HEK293 (cell line): ENCODE results near the gene TLR10.
"Not testable (repeated sequence)": the region's sequence is repeated elsewhere in the genome, so short reads cannot be mapped to it uniquely, and the experiment has no call there.

Experiments
- CTCF ChIA-PET: fragments of 350-600 bp; formaldehyde crosslinking; extraction: SDS; loops from one replicate; lab custom pipeline; 2021; ENCODE audit warnings: antibody characterized with exemption; lab: Yijun Ruan, JAX
- POLR2A ChIA-PET: fragments of 300-600 bp; formaldehyde crosslinking; extraction: SDS; loops from one replicate; lab custom pipeline; 2020; ENCODE audit warnings: antibody characterized with exemption, inconsistent platforms; lab: Yijun Ruan, JAX
- H3K27ac ChIP-seq: fragments of 200-500 bp; sonication (Bioruptor generic); 2 replicates; pipeline ENCODE4 v1.5.1; 2014; ENCODE audit warnings: low read depth, low read length, control low read depth, inconsistent platforms; ENCODE audit errors: extremely low read depth
- H3K36me3 ChIP-seq, 2 experiments: fragments of 200-500 bp in 1 of 2; sonication (Bioruptor generic) in 1 of 2; 1 replicate in 1 of 2; 2 replicates in 1 of 2; pipeline ENCODE4 v1.5.1; 2014 to 2017; ENCODE audit warnings: inconsistent platforms in 2 of 2, low read length in 2 of 2; ENCODE audit not compliant: control insufficient read depth in 2 of 2, insufficient read depth in 1 of 2
- H3K4me1 ChIP-seq: fragments of 200-500 bp; sonication (Bioruptor generic); 2 replicates; pipeline ENCODE4 v1.5.1; 2014; ENCODE audit warnings: mild to moderate bottlenecking, low read length, inconsistent platforms; ENCODE audit not compliant: control insufficient read depth, insufficient read depth
- H3K4me3 ChIP-seq: 2 replicates; pipeline ENCODE4 v1.5.1; 2011; ENCODE audit warnings: low read depth, mild to moderate bottlenecking, control low read depth, low read length, moderate library complexity
- H3K9me3 ChIP-seq: fragments of 200-500 bp; sonication (Bioruptor generic); 2 replicates; pipeline ENCODE4 v1.5.1; 2014; ENCODE audit warnings: low read depth, low read length, inconsistent platforms; ENCODE audit not compliant: control insufficient read depth, insufficient read depth
- KLF1 ChIP-seq: fragments of 450-650 bp; formaldehyde crosslinking; IDR thresholded peaks from 2 replicates; pipeline ENCODE4 v1.5.1; 2016; ENCODE audit warnings: missing biosample characterization, missing genetic modification characterization
- KLF10 ChIP-seq: fragments of 450-650 bp; IDR thresholded peaks from 2 replicates; pipeline ENCODE4 v1.5.1; 2018; ENCODE audit warnings: missing biosample characterization, mild to moderate bottlenecking, missing genetic modification characterization
- MEIS1 ChIP-seq: sonication (generic); formaldehyde crosslinking; IDR thresholded peaks from 2 replicates; pipeline ENCODE4 v1.8.1; 2022; ENCODE audit warnings: missing genetic modification reagents, mild to moderate bottlenecking, borderline replicate concordance
- ZBTB26 ChIP-seq: fragments of 450-650 bp; formaldehyde crosslinking; optimal IDR thresholded peaks from 2 replicates; pipeline ENCODE3; 2016; ENCODE audit warnings: missing biosample characterization, mild to moderate bottlenecking, missing genetic modification characterization
- ZBTB8A ChIP-seq: fragments of 450-650 bp; formaldehyde crosslinking; IDR thresholded peaks from 2 replicates; pipeline ENCODE4 v1.5.1; 2016; ENCODE audit warnings: missing biosample characterization, missing genetic modification characterization
- ZIC2 ChIP-seq: fragments of 450-650 bp; formaldehyde crosslinking; IDR thresholded peaks from 2 replicates; pipeline ENCODE4 v1.5.1; 2016; ENCODE audit warnings: missing biosample characterization, missing genetic modification characterization
- ZNF140 ChIP-seq: fragments of 450-650 bp; formaldehyde crosslinking; IDR thresholded peaks from 2 replicates; pipeline ENCODE4 v1.5.1; 2016; ENCODE audit warnings: missing biosample characterization, missing genetic modification characterization
- ZNF146 ChIP-seq: fragments of 450-650 bp; formaldehyde crosslinking; IDR thresholded peaks from 2 replicates; pipeline ENCODE4 v1.5.1; 2016; ENCODE audit warnings: missing biosample characterization, missing genetic modification characterization
- ZNF175 ChIP-seq: fragments of 450-650 bp; formaldehyde crosslinking; IDR thresholded peaks from 2 replicates; pipeline ENCODE4 v1.5.1; 2016; ENCODE audit warnings: missing biosample characterization, missing genetic modification characterization
- ZNF248 ChIP-seq: fragments of 450-650 bp; formaldehyde crosslinking; IDR thresholded peaks from 2 replicates; pipeline ENCODE4 v1.5.1; 2017; ENCODE audit warnings: missing biosample characterization, missing genetic modification characterization
- ZNF274 ChIP-seq, 2 experiments: fragments of 200-500 bp in 1 of 2; fragments of 450-650 bp in 1 of 2; sonication (Bioruptor generic) in 1 of 2; formaldehyde crosslinking in 1 of 2; IDR thresholded peaks; 2 replicates each; pipeline versions ENCODE4 v1.5.1 to v1.6.1; 2014 to 2016; ENCODE audit warnings: borderline replicate concordance in 1 of 2, inconsistent platforms in 1 of 2, low read length in 1 of 2, missing biosample characterization in 1 of 2, missing genetic modification characterization in 1 of 2
- ZNF324 ChIP-seq: fragments of 450-650 bp; formaldehyde crosslinking; IDR thresholded peaks from 2 replicates; pipeline ENCODE4 v1.5.1; 2016; ENCODE audit warnings: missing biosample characterization, missing genetic modification characterization
- ZNF488 ChIP-seq: fragments of 450-650 bp; formaldehyde crosslinking; IDR thresholded peaks from 2 replicates; pipeline ENCODE4 v1.5.1; 2016; ENCODE audit warnings: missing biosample characterization, missing genetic modification characterization
- ZNF510 ChIP-seq: fragments of 450-650 bp; formaldehyde crosslinking; IDR thresholded peaks from 2 replicates; pipeline ENCODE4 v1.5.1; 2018; ENCODE audit warnings: mild to moderate bottlenecking, missing genetic modification characterization, missing biosample characterization; ENCODE audit not compliant: insufficient replicate concordance
- ZNF555 ChIP-seq: fragments of 450-650 bp; formaldehyde crosslinking; conservative IDR thresholded peaks from 2 replicates; pipeline ENCODE4 v1.5.1; 2017; ENCODE audit warnings: missing biosample characterization, mild to moderate bottlenecking, missing genetic modification characterization, inconsistent platforms
- ZNF560 ChIP-seq: fragments of 450-650 bp; formaldehyde crosslinking; IDR thresholded peaks from 2 replicates; pipeline ENCODE4 v1.5.1; 2017; ENCODE audit warnings: missing biosample characterization, missing genetic modification characterization, borderline replicate concordance
- ZSCAN18 ChIP-seq: fragments of 450-650 bp; formaldehyde crosslinking; IDR thresholded peaks from 2 replicates; pipeline ENCODE4 v1.5.1; 2016; ENCODE audit warnings: missing biosample characterization, missing genetic modification characterization
- TF ChIP-seq, protein P1 (sequence below): fragments of 450-650 bp; formaldehyde crosslinking; IDR thresholded peaks from 2 replicates; pipeline ENCODE4 v1.5.0; 2017; ENCODE audit warnings: missing biosample characterization, missing genetic modification characterization, borderline replicate concordance
- TF ChIP-seq, protein P2 (sequence below): fragments of 450-650 bp; formaldehyde crosslinking; IDR thresholded peaks from 2 replicates; pipeline ENCODE4 v1.5.1; 2016; ENCODE audit warnings: missing biosample characterization, missing genetic modification characterization
- TF ChIP-seq, protein P3 (sequence below): fragments of 450-650 bp; formaldehyde crosslinking; IDR thresholded peaks from 2 replicates; pipeline ENCODE4 v1.5.1; 2016; ENCODE audit warnings: missing biosample characterization, missing genetic modification characterization, borderline replicate concordance

Gene TLR10

GRCh38 chr4:38777925-38778324, 4.9 kb downstream of the TLR10 start:
- H3K4me1 ChIP-seq, H3K27ac ChIP-seq, CTCF ChIA-PET, POLR2A ChIA-PET, H3K9me3 ChIP-seq, H3K36me3 ChIP-seq, H3K4me3 ChIP-seq: not testable (repeated sequence)
- TF ChIP-seq ZNF146 = peak; percentile 63

DNA sequence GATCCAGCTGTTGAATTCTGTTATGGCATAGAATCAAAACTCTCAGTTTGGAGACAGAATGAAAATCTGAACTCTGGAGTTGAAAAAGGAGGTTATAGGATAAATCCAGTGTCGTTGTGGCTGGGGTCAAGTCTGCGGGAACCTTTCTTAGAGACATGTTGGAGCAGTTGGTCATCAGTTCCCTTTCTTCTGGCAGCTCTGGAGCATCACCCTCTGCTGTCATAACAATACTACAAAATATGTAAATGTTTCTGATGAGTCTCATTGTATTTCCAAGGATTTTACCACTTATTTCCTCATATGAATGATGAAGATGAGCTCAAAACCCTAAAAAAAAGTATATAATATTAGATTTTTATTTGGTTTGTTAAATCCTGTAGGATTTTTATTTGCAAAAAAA, 7.5 kb downstream of the TLR10 start:
- ChIA-PET CTCF (interaction anchor here (2.1 kb wide), 1 partner anchor 16 kb away, joined by 15 read pairs; no protein-coding TSS in a partner anchor), POLR2A (no interaction called here)
- TF ChIP-seq ZIC2 (tag by site-specific recombination) = no peak
- TF ChIP-seq, protein P1, sequence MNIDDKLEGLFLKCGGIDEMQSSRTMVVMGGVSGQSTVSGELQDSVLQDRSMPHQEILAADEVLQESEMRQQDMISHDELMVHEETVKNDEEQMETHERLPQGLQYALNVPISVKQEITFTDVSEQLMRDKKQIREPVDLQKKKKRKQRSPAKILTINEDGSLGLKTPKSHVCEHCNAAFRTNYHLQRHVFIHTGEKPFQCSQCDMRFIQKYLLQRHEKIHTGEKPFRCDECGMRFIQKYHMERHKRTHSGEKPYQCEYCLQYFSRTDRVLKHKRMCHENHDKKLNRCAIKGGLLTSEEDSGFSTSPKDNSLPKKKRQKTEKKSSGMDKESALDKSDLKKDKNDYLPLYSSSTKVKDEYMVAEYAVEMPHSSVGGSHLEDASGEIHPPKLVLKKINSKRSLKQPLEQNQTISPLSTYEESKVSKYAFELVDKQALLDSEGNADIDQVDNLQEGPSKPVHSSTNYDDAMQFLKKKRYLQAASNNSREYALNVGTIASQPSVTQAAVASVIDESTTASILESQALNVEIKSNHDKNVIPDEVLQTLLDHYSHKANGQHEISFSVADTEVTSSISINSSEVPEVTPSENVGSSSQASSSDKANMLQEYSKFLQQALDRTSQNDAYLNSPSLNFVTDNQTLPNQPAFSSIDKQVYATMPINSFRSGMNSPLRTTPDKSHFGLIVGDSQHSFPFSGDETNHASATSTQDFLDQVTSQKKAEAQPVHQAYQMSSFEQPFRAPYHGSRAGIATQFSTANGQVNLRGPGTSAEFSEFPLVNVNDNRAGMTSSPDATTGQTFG = no peak
- no peak for TF ChIP-seq ZNF140 (tag by site-specific recombination)
- no peak for TF ChIP-seq ZBTB26 (tag by site-specific recombination)
- TF ChIP-seq ZBTB8A = no peak
- no peak for TF ChIP-seq ZNF274 (IDR thresholded peaks at IDR 0.05; ENCODE audit: low read length)
- TF ChIP-seq ZNF274 (tag by site-specific recombination; IDR thresholded peaks at IDR 0.05; ENCODE audit: borderline replicate concordance) = no peak
- no peak for TF ChIP-seq MEIS1 (CRISPR knock-in tag)
- TF ChIP-seq ZNF324 (tag by site-specific recombination) = no peak
- no peak for TF ChIP-seq KLF10 (tag by site-specific recombination)
- TF ChIP-seq ZNF175 (tag by site-specific recombination) = no peak
- TF ChIP-seq, protein P2, sequence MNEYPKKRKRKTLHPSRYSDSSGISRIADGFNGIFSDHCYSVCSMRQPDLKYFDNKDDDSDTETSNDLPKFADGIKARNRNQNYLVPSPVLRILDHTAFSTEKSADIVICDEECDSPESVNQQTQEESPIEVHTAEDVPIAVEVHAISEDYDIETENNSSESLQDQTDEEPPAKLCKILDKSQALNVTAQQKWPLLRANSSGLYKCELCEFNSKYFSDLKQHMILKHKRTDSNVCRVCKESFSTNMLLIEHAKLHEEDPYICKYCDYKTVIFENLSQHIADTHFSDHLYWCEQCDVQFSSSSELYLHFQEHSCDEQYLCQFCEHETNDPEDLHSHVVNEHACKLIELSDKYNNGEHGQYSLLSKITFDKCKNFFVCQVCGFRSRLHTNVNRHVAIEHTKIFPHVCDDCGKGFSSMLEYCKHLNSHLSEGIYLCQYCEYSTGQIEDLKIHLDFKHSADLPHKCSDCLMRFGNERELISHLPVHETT (tag by site-specific recombination) = no peak
- TF ChIP-seq ZNF510 (tag by site-specific recombination) = no peak
- no peak for TF ChIP-seq ZNF555 (tag by site-specific recombination)
- TF ChIP-seq KLF1 (tag by site-specific recombination) = no peak
- TF ChIP-seq, protein P3, sequence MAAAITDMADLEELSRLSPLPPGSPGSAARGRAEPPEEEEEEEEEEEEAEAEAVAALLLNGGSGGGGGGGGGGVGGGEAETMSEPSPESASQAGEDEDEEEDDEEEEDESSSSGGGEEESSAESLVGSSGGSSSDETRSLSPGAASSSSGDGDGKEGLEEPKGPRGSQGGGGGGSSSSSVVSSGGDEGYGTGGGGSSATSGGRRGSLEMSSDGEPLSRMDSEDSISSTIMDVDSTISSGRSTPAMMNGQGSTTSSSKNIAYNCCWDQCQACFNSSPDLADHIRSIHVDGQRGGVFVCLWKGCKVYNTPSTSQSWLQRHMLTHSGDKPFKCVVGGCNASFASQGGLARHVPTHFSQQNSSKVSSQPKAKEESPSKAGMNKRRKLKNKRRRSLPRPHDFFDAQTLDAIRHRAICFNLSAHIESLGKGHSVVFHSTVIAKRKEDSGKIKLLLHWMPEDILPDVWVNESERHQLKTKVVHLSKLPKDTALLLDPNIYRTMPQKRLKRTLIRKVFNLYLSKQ (tag by site-specific recombination) = no peak
- TF ChIP-seq ZSCAN18 (tag by site-specific recombination) = no peak
- TF ChIP-seq ZNF488 (tag by site-specific recombination) = no peak
- no peak for TF ChIP-seq ZNF560
- TF ChIP-seq ZNF248 (tag by site-specific recombination) = no peak
- Histone ChIP-seq H3K9me3 (no peaks in the 10 kb centered on the region), H3K27ac (no peak overlapping the region), H3K4me1 (no peaks in the 10 kb centered on the region), H3K36me3 (no peaks in the 10 kb centered on the region), H3K4me3 (no peak overlapping the region)
